GM21528 (cell line): ENCODE results near the gene PRMT7.
A peak's percentile ranks its signal among the peaks of the same experiment; 100 is the strongest.

Source experiments
- ATAC-seq: cut with Tn5 transposase; IDR thresholded peaks from one replicate; pipeline ENCODE4 v1.9.1; 2021; ENCODE audit warnings: mild to moderate bottlenecking, moderate library complexity; ENCODE audit not compliant: unreplicated experiment, low FRiP score

PRMT7 gene

GRCh38 chr16:68361485-68361884 lies 50.7 kb downstream of the PRMT7 start:
- no peak for ATAC-seq

- no peak for ATAC-seq
Observed at GRCh38 chr16:68362262-68362913, 51.6 kb downstream of the PRMT7 start.

GRCh38 chr16:68362947-68363657 lies 52.3 kb downstream of the PRMT7 start:
- ATAC-seq: no peak

GRCh38 chr16:68363658-68364521 lies 53.1 kb downstream of the PRMT7 start:
- no peak for ATAC-seq

- no peak for ATAC-seq
Observed at GRCh38 chr16:68364561-68364998, 53.8 kb downstream of the PRMT7 start.

GRCh38 chr16:68365167-68365817 lies 54.5 kb downstream of the PRMT7 start:
- ATAC-seq: no peak

GRCh38 chr16:68366062-68366461 lies 55.2 kb downstream of the PRMT7 start:
- no peak for ATAC-seq

- no peak for ATAC-seq
Observed at GRCh38 chr16:68367030-68367429, 56.2 kb downstream of the PRMT7 start.

GRCh38 chr16:68367440-68367839 lies 56.6 kb downstream of the PRMT7 start:
- no peak for ATAC-seq

- ATAC-seq: no peak
Observed at GRCh38 chr16:68367891-68368290, 57.1 kb downstream of the PRMT7 start.

GRCh38 chr16:68368301-68368888 lies 57.6 kb downstream of the PRMT7 start:
- ATAC-seq: no peak

GRCh38 chr16:68369168-68369567 lies 58.3 kb downstream of the PRMT7 start:
- no peak for ATAC-seq

GRCh38 chr16:68369697-68370580 lies 59.1 kb downstream of the PRMT7 start:
- ATAC-seq: peak; percentile 80

- ATAC-seq: no peak
Observed at GRCh38 chr16:68370581-68371275, 59.9 kb downstream of the PRMT7 start.

GRCh38 chr16:68371276-68371651 lies 60.4 kb downstream of the PRMT7 start:
- no peak for ATAC-seq

- no peak for ATAC-seq
Observed at GRCh38 chr16:68371706-68372380, 61.0 kb downstream of the PRMT7 start.

- ATAC-seq: no peak
Observed at GRCh38 chr16:68372381-68372720, 61.5 kb downstream of the PRMT7 start.

GRCh38 chr16:68372806-68373205 lies 62.0 kb downstream of the PRMT7 start:
- no peak for ATAC-seq
